ENCODE measurements around the gene CLOCK.

GRCh38 chr4:55407764-55408163, 138.9 kb downstream of the CLOCK start:
- no peak for TF ChIP-seq POLR2A (IDR thresholded peaks at IDR 0.05)
- TF ChIP-seq CTCF (IDR thresholded peaks at IDR 0.05) = no peak
